ENCODE measurements around the gene APOA1.

DNA sequence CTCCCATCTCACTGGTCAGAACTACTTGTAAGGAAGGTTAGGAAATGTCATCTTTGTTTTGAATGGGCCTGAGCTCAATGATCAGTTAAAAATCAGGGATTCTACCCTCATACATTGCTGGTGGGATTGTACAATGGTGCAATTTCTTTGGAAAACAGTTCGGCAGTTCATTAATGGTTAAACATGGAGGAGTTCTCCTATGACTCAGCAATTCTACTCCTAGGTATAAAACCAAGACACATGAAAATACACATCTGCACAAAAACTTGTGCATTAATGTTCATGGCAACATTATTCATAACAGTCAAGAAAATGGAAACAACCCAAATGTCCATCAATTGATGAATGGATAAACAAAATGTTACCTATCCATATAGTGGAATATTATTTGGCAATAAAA lies 40.9 kb downstream of the APOA1 start:
- TF ChIP-seq, protein P1, sequence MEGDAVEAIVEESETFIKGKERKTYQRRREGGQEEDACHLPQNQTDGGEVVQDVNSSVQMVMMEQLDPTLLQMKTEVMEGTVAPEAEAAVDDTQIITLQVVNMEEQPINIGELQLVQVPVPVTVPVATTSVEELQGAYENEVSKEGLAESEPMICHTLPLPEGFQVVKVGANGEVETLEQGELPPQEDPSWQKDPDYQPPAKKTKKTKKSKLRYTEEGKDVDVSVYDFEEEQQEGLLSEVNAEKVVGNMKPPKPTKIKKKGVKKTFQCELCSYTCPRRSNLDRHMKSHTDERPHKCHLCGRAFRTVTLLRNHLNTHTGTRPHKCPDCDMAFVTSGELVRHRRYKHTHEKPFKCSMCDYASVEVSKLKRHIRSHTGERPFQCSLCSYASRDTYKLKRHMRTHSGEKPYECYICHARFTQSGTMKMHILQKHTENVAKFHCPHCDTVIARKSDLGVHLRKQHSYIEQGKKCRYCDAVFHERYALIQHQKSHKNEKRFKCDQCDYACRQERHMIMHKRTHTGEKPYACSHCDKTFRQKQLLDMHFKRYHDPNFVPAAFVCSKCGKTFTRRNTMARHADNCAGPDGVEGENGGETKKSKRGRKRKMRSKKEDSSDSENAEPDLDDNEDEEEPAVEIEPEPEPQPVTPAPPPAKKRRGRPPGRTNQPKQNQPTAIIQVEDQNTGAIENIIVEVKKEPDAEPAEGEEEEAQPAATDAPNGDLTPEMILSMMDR (IDR thresholded peaks at IDR 0.05) = no peak
- TF ChIP-seq POLR2A (IDR thresholded peaks at IDR 0.05) = no peak
